Cerebellar nuclear complex (tissue), 1 donor: ENCODE results near the gene PPP1R8.
"Not testable (repeated sequence)": the region's sequence is repeated elsewhere in the genome, so short reads cannot be mapped to it uniquely, and the experiment has no call there.

Source experiments
- DNase-seq, 2 experiments: peaks; one replicate each; lab custom pipeline; 2025; lab: John Stamatoyannopoulos, UW

The PPP1R8 gene

DNA sequence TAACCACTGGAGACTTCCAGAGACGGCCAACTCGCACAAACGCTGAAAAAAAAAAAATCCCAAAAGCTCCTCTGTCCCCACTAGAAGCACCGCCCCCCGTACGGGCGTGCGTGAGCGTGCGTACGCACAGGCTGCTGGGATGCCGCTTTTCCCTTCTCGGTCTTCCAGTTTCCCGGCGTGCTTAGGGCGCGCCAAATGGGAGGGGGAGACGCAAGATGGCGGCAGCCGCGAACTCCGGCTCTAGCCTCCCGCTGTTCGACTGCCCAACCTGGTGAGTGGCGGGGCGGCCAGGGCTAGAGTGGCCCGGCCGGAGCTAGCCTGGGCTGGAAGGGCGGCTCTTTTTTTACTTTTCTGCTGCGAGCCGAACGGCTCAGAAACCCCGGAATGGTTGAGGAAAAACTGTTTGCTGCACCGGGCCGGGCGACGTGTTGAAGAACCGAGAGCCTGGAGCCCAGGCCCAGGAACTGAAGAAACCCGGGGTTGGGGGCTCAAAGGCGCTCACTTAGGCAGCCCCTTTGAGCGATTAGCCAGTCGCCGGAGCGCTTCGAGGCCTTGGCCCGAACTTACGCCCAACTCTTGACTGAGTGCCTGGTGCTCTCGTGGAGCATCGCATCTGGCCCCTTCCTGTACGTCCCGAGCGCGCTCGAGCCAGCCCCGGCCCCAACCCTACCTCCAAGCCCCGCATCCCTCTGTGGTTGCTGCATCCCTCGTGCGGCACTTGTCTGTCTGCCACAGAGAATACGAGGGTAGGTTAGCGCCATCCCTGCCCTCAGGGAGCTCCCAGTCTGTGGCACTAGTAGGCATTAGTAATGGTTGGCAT is at the start of gene PPP1R8:
PPP1R8 (plus strand) TSS at position 162 of the 820 bp plus-strand sequence; CDS start at position 216, 54 bp downstream.
- peak; percentile 34 to 92 for DNase-seq

DNA sequence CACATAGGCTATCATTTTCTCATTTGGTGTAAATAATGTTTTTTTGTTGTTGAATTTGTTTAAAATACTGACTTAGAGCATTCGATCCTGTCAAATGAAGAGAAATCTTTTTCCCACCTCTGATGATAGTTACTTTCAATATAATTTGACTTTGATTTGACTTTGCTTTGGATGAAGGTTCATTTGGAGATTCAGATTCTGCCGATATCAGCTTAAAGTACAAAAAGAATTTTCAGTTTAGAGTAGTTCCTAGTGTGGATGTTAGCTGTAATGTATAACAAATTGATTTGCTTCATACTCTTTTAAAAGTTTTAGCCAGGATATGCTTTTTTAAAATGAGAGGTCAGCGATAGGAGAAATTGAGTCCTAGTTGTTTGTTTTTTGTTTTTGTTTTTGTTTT is 47.6 kb upstream of the PPP1R8 start:
- no peak for DNase-seq

DNA sequence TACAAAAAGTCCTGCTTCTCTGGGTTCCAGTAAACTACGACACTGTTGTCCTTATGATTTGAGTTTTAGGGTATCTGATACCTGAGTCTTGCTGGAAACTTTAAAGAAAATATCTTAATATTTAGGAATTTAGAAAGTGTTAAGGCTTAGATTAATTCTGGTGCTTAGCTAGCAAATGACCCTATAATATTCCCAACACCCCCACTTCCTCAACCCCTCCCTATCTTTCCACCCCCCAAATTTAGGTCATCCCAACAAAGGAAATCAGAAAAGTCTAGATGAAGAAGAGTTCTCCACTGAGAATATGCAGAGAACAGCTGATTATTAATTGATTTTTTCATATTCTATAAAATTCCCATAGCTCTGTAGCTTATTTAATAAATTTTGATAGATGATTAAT is 45.9 kb upstream of the PPP1R8 start:
- no peak for DNase-seq

DNA sequence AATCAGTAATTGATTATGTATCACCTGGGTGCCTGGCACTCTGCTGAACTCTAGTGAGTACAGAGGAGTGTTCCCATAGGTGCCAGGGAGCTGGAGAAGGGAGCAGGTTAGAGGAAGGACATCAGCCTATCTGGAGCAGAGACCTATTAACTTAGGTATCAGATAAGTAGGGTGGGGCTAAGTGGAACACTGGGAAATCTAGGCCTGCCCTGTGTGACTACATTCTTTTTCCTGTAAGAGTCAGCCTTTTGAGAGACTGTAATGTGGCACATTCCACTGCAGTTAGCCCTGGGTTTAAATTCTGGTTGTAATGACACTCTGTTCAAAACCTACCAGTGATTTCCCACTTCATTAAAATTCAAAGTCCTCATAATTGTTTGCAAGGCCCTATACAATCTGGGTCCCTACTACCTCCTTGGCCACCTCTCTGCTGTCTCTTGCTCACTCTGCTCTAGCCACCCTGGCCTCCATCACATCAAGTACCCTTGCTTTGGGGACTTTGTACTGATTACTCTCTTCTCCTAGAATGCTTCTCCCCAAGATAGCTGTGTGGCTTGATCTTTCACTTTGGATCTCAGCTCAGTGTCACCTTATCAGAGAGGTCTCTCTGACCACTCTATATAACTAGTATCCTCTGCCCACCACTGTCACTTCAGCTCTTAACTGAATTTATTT is 44.7 kb upstream of the PPP1R8 start:
- DNase-seq, result no peak

DNA sequence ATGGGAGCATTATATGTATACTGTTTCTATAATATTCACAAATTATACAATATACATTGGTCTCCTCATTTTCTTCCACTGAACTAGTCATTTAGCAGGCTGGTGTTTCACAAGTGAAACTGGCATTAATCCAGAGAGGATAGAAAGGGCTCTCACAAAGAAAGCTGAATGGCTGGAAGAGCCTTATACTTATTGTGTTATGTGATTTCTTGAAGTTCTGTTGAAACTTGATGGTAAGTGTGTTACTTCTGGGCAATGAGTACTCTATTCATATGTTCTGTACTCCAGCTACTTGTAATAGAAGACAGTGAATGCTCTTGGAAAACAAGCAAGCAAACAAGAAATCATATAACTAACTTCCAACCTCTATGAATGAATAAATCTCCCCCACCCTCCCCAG is 42.7 kb upstream of the PPP1R8 start:
- DNase-seq, result no peak

DNA sequence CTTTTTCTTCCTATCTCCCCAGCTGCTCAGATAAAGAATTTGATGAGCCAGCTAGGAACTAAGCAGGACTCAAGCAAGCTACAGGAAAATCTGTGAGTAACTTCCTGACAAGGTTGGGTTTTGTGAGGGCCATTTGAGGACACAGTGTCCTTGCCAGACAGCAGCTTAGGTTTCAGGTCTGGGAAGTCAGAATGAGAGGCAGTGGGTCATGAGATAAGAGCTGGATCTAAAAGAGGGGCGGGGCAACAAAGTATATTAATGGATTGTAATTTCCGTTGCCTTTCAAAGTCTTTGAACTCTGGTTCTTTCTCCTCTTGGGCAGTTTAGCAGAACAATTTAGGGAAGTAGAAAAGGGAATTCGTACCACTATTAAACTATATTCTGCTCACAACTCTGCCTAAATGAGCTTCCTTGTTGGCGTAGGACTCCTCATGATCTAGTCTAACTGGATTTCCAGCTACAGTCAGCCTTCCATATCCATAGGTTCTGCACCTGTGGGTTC is 41.0 kb upstream of the PPP1R8 start:
- DNase-seq, result no peak

DNA sequence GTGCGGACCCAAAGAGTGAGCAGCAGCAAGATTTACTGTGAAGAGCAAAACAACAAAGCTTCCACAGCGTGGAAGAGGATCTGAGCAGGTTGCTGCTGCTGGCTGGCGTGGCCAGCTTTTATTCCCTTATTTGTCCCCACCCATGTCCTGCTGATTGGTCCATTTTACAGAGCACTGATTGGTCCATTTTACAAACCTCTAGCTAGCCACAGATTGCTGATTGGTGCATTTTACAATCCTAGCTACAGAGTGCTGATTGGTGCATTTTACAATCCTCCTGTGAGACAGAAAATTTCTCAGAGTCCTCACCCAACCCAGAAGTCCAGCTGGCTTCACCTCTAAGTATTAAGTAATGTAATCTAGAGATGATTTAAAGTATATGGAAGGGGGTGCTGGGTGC is 40.3 kb upstream of the PPP1R8 start:
- DNase-seq, result not testable (repeated sequence)

DNA sequence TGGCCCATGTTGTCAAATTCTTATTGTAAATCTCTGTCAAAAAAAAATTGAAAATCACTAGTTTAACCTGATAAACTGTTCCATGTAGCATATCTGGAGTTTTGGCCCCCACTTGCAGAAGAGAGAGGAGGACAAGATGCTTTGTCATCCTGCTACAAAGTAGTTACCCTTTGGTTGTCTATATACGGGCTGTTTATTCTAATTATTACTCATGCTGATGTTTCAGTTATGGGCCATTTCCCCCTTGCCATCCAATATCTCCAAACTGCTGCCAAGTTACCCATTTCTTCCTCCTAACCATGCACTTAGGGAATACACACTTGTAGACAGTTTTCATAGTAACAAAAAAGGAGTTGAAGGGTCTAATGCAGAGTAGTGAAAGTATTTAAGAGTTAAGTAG is 35.0 kb upstream of the PPP1R8 start:
- DNase-seq, result no peak

DNA sequence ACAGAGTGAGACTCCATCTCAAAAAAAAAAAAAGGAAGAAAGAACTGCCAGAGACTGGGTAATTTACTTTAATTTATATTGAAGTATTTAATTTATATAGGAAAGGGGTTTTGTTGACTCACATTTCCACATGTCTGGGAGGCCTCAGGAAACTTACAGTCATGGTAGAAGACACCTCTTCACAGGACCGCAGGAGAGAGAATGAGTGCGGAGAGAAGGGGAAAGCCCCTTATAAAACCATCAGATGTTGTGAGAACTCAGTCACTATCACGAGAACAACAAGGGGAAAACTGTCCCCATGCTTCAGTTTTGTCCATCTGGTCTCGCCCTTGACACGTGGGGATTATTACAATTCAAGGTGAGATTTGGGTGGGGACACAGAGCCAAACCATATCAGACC is 25.8 kb upstream of the PPP1R8 start:
- no peak for DNase-seq

DNA sequence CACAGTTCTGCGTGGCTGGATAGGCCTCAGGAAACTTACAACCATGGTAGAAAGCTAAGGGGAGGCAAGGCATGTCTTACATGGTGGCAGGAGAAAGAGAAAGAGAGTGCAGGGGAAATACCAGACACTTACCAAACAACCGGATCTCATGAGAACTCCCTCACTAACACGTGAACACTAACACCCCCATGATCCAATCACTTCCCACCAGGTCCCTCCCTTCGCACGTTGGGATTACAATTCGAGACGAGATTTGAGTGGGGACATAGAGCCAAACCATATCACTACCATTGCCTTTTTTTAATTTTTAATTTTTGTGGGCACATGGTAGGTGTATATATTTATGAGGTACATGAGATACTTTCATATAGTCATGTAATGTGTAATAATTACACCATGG is 23.8 kb upstream of the PPP1R8 start:
- DNase-seq, result no peak

DNA sequence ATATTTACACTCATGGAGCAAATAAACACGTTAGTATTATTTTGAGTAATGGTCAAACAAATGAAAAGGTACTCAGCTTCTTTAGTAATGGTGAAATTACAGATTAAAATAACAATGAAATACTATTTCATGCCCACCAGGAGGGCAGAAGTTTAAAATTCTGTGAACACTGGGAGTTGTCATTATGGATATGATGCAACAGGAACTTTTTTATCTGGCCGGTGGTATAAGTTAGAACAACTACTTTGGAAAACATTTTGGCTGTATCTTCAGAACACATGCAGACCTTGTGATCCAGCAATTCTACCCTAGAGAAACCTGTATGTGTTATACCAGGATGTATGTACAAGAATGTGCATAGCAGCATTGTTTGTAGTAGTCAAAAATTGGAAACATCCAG is 23.2 kb upstream of the PPP1R8 start:
- no peak for DNase-seq

DNA sequence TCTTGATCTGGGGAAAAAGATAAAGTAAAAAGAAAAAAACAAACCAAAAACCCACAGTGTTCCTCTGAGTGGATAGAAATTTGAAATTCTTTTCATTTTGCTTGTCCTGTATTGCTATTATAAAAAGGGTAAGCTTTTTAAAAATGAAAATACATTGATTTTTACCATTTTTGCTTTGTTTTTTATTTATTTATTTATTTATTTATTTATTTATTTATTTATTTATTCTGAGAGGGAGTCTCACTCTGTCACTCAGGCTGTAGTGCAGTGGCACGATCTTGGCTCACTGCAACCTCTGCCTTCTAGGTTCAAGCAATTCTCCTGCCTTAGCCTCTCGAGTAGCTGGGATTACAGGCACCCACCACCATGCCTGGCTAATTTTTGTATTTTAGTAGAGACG is 22.5 kb upstream of the PPP1R8 start:
- not testable (repeated sequence) for DNase-seq

DNA sequence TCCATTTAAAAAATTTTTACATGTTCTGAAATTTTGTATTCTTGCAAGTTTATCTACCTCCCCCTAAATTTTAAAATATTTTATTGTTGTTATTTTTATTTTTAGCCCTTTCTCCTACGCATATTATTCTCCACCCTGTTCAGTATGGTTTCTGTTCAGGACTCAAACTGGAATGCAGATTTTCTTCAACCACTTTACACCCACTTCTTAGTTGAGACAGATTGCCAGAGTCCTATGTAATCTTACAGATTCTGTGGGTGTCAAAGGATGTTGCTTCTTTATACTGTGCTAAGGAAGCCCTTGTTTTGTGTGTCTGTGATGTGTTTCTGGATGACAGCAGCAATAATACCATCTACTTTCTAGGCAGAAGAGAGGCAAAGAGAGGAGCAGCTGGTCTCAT is 20.7 kb upstream of the PPP1R8 start:
- DNase-seq, result no peak

DNA sequence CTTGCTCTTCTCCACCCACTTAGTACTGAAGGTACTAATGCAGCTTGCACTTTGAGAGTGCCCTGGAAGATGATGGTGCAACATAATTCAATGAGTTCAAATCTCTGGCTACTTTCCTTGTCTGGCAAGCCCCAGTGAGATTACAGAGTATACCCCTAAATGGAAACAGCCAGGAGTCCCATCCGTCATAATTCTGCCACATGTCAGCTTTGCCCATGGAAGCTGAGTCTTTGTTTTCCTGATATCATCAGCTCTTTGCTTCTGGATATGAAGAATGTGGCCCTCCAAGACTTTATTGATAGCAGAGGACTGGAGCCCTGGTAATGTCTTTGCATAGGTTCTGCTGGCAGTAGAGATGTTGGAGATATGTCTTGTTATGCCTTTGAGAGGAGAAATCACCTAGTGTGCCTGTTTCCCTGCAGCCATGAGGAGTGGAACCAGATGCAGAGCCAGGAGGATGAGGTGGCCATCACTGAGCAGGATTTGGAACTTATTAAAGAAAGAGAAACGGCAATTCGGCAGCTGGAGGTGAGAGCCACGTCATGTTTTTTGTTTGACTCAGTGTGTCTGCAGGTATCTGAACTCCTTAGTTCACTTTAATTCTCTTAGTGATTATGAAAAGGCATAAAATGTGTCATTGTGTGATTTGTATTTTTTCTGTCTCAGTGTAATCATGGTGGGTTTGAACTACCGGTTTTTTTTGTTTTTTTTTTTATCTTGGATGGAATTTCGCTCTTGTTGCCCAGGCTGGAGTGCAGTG is 18.7 kb upstream of the PPP1R8 start:
- DNase-seq, result no peak

DNA sequence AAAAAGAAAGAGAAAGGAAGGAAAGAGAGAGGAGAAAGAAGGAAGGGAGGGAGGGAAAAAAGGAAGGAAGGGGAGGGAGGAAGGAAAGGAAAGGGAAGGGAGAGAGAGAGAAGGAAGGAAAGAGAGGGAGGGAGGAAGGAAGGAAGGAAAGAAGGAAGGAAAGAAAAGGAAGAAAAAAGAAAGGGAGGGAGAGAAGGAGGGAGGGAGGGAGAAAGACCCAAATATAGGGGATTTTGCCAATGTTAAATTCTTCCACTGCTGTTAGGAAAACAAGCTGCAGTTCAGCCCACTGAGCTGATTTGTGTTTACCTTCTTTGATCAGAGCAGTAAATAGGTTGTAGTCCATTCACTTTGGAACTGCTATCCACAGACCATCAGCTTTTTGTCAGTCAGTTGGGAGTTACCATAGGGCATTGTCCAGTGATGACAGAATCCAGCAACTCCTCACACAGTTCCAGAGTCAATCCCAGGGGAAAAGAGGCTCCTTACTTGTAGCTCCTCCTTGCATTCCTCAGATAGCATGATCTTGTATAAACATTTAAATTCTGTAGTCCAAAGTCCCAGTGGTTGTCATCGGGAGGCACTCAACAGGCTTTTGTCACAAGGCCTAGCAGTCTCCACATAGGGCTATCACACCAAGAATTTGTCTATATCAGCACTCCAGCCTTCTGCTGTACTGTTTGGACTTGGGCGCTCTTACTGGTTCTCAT is 13.5 kb upstream of the PPP1R8 start:
- no peak for DNase-seq

DNA sequence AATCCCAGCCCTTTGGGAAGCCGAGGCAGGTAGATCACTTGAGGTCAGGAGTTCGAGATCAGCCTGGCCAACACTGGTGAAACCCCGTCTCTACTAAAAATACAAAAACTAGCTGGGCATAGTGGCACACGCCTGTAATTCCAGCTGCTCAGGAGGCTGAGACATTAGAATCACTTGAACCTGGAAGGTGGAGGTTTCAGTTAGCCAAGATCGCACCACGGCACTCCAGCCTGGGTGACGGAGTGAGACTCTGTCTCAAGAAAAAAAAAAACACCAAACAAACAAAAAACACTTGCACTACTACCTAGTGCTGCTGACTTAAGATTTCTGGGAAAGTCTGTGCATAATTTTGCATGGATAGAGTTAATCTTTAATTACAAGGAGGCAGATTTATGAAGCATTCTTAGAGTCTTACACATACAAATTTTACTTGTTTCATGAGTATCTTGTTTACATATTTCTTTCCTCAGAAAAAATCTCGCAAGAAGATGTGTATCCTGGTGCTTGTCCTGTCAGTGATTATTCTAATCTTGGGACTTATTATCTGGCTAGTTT is 8.7 kb upstream of the PPP1R8 start:
- DNase-seq, result no peak

DNA sequence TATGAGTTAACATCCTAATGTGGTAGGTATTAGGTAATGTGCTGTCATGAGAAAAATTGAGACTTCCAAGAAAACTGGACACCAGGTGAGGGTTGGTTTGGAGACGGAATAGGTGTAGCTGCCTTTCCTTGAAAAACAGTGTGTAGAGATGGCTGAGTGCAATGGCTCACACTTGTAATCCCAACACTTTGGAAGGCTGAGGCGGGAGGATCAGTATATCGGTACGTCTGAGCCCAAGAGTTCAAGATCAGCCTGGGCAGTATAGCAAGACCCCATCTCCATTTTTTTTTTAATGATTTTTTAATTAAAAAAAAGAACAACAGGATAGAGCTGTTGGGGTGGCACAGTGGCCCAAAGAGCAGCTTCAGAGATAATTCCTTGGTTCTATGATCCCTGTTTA is 6.8 kb upstream of the PPP1R8 start:
- DNase-seq, result no peak

DNA sequence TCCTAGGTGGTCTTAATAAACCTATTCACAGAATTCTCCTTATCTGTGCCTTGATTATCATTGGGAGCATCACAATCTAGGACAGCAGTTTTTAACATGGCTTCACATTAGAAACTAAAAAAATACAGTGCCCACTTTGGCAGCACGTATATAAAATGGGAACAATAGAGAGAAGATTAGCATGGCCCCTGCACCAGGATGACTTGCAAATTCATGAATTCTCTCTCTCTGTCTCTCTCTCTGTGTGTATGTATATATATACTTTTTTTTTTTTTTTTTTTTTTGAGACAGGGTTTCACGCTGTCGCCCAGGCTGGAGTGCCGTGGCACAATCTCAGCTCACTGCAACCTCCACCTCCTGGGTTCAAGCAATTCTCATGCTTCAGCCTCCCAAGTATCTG is 6.2 kb upstream of the PPP1R8 start:
- no peak for DNase-seq

DNA sequence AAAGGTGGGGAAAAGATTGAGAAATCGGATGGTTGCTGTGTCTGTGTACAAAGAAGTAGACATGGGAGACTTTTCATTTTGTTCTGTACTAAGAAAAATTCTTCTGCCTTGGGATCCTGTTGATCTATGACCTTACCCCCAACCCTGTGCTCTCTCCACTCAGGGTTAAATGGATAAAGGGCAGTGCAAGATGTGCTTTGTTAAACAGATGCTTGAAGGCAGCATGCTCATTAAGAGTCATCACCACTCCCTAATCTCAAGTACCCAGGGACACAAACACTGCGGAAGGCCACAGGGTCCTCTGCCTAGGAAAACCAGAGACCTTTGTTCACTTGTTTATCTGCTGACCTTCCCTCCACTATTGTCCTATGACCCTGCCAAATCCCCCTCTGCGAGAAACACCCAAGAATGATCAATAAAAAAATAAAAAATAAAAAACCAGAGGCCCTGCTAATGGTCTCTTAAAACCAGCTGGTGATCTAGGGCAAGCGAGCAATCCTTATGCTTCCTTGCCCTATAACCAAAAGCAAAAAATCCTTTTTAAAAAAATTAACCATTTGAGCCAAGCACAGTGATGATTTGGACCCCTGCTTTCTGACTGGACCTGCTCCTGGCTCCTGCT is 1.1 kb upstream of the PPP1R8 start:
- DNase-seq, result not testable (repeated sequence)

DNA sequence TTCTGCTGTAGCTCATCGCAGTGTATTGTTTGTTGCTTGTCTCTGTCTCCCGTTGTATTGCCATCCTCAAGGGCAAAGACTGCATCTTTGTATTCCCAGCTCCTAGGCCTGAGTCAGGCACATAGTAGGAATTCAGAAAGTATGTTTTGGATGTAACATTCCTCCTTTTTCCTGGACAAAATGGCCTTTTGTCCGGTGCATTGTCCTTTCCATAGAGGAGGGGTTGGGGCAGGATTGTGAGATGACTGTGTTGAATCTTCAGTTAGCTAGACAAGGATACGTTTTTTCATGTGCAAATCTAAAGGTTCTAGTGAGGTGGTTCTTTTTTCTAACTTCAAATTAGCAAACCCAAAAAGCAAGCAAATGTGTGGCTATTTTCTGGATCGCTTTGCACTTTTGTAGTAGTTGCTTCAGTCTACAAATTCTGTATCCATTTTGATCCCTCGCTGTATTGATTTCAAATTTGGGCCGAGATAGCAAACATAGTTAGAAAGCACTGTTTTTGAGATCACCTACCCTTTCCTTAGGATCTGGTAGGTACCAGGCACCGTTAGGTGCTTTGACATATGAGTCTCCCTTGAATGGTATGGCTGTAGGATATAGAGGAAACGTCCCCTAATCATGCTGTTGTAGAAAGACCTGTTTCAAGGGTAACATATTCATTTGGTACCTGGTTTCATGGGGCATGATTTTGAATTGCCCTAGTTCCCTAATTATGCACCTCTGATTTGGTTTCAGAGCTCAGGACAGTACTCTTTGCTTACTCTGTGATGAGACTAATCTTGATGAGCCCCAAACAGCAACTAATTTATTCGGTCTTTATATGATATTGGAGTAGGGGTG is 1.2 kb downstream of the PPP1R8 start:
- DNase-seq, result no peak
